PC-3 (cell line): ENCODE measurements around the gene FSTL4.

Experiments
- CTCF ChIP-seq: fragments of 300-600 bp; sonication (generic); conservative IDR thresholded peaks from 2 replicates; pipeline ENCODE4 v1.5.1; 2017; ENCODE audit warnings: antibody characterized with exemption, low read depth, mild to moderate bottlenecking, low read length
- EZH2phosphoT487 ChIP-seq: fragments of 300-600 bp; sonication (generic); IDR thresholded peaks from 2 replicates; pipeline ENCODE4 v1.6.1; 2018; ENCODE audit warnings: mild to moderate bottlenecking, antibody characterized with exemption, low read length, borderline replicate concordance

DNA sequence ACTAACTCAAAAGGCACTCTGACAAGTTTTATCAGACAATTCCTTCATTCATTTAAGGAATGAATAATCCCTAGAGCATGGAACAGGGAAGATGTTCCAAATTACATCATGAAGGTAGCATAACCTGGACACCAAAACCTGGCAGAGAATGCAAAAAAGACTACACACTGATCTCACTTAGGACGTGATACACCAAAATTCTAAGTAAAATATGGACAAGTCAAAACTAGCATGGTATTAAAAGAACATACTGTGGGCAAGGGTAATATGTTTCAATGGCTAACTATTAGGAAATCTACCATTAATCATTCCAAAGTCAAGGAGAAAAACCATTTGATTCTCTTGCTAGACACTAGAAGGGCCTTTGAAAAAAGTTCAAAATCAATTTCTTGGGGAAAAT, 384.0 kb downstream of the FSTL4 start:
- TF ChIP-seq CTCF (no peak), EZH2phosphoT487 (no peak)
